Brain microvascular endothelial cell (primary cell): ENCODE results near the gene CAMK2A.

Source experiments
- DNase-seq: peaks from one replicate; pipeline ENCODE4 v3.0.0-alpha.2; 2020
- H3K27ac ChIP-seq: fragments of 250-450 bp; sonication (Bioruptor Pico); 2 replicates; pipeline ENCODE4 v1.5.1; 2020; ENCODE audit warnings: mild to moderate bottlenecking, moderate library complexity
- H3K27me3 ChIP-seq: fragments of 250-450 bp; sonication (Bioruptor Pico); replicated peaks from 2 replicates; pipeline ENCODE4 v1.5.1; 2020; ENCODE audit warnings: mild to moderate bottlenecking
- H3K36me3 ChIP-seq: fragments of 250-450 bp; sonication (Bioruptor Pico); replicated peaks from 2 replicates; pipeline ENCODE4 v1.5.1; 2020; ENCODE audit warnings: mild to moderate bottlenecking
- H3K4me3 ChIP-seq: 2 replicates; pipeline ENCODE4 v1.5.1; 2011; ENCODE audit warnings: low read depth, mild to moderate bottlenecking, control low read depth, low read length, moderate library complexity
- CTCF ChIP-seq: IDR thresholded peaks from 2 replicates; pipeline ENCODE4 v1.5.1; 2011; ENCODE audit warnings: low read depth, mild to moderate bottlenecking, moderate library complexity, low read length, control low read depth, inconsistent platforms; ENCODE audit errors: missing control alignments
- in situ Hi-C: cut with HindIII; loops from 2 replicates; pipeline ENCODE4 v1.10.0; 2017; ENCODE audit warnings: low sequenced_read_pairs, low pct_ligation_motif_present

Gene CAMK2A

GRCh38 chr5:150195736-150196485 is 93.7 kb downstream of the CAMK2A start:
- in situ Hi-C loops, result no loop called here
- Histone ChIP-seq H3K36me3 (no peaks in the 10 kb centered on the region), H3K27me3 (peaks cover 10% of the 10 kb centered on the region), H3K4me3 (no peak overlapping the region), H3K27ac (no peak overlapping the region)
- TF ChIP-seq CTCF, result no peak
- no peak for DNase-seq

- DNase-seq, result no peak
- peaks cover 33% of the 10 kb centered on the region for H3K27me3 ChIP-seq
- H3K4me3 ChIP-seq, result no peak overlapping the region
- H3K27ac ChIP-seq, result no peak overlapping the region
- H3K36me3 ChIP-seq, result no peaks in the 10 kb centered on the region
- no peak for TF ChIP-seq CTCF
- in situ Hi-C loops, result no loop called here
Measured at GRCh38 chr5:150192462-150192861, 97.1 kb downstream of the CAMK2A start.

GRCh38 chr5:150190987-150191386 is 98.6 kb downstream of the CAMK2A start:
- no peak for TF ChIP-seq CTCF
- no peaks in the 10 kb centered on the region for H3K36me3 ChIP-seq
- no peak for DNase-seq
- H3K27me3 ChIP-seq, result peaks cover 33% of the 10 kb centered on the region
- H3K4me3 ChIP-seq, result no peak overlapping the region
- in situ Hi-C loops, result no loop called here
- no peak overlapping the region for H3K27ac ChIP-seq

GRCh38 chr5:150190503-150190979 is 99.0 kb downstream of the CAMK2A start:
- Histone ChIP-seq H3K36me3 (no peaks in the 10 kb centered on the region), H3K4me3 (no peak overlapping the region), H3K27ac (no peak overlapping the region), H3K27me3 (peaks cover 33% of the 10 kb centered on the region)
- DNase-seq, result no peak
- in situ Hi-C loops, result no loop called here
- TF ChIP-seq CTCF, result no peak

- no peak for DNase-seq
- Histone ChIP-seq H3K27me3 (peaks cover 33% of the 10 kb centered on the region), H3K4me3 (no peak within 1 kb of the TSS), H3K36me3 (no peaks in the 10 kb centered on the region), H3K27ac (no peak within 1 kb of the TSS)
- TF ChIP-seq CTCF, result no peak
- in situ Hi-C loops, result no loop called here
Measured at GRCh38 chr5:150189728-150190502, 99.7 kb downstream of the CAMK2A start, which contains the start of gene SLC6A7. SLC6A7 (plus strand) TSS chr5:150190062; CDS start chr5:150190328, 266 bp downstream.
